Ascending aorta (tissue), 2 donors: ENCODE results near the gene TKT. TPM values are rescaled to one million over a fixed set of nuclear protein-coding genes. Genes with fewer than 3 reads are reported as not detected.

Experiments
- DNase-seq, 2 donors: peaks; one replicate each; pipeline ENCODE4 v3.0.0-alpha.2; 2019; ENCODE audit warnings: low spot score in 2 of 2
- H3K27ac ChIP-seq, 2 donors: fragments of 200-600 bp; sonication (generic); one replicate each; pipeline ENCODE4 v1.5.1; 2016 to 2017; ENCODE audit warnings: mild to moderate bottlenecking in 1 of 2
- H3K27me3 ChIP-seq: fragments of 200-600 bp; sonication (generic); one replicate; pipeline ENCODE4 v1.5.1; 2017
- H3K36me3 ChIP-seq, 2 donors: fragments of 200-600 bp; sonication (generic); one replicate each; pipeline ENCODE4 v1.5.1; 2016
- H3K4me1 ChIP-seq, 2 donors: fragments of 200-600 bp; sonication (generic); one replicate each; pipeline ENCODE4 v1.5.1; 2016 to 2017; ENCODE audit warnings: mild to moderate bottlenecking in 1 of 2
- H3K4me3 ChIP-seq, 2 donors: fragments of 200-600 bp; sonication (generic); one replicate each; pipeline ENCODE4 v1.5.1; 2016 to 2017; ENCODE audit warnings: mild to moderate bottlenecking in 1 of 2
- H3K9me3 ChIP-seq, 2 donors: fragments of 200-600 bp; sonication (generic); one replicate each; pipeline ENCODE4 v1.5.1; 2016
- CTCF ChIP-seq, 3 experiments: fragments of 200-600 bp in 2 of 3; fragments of 450-650 bp in 1 of 3; sonication (generic) in 2 of 3; IDR thresholded peaks; one replicate each; pipeline ENCODE4 v1.5.1; 2016 to 2019; ENCODE audit warnings: antibody characterized with exemption in 3 of 3, mild to moderate bottlenecking in 1 of 3, moderate library complexity in 1 of 3
- intact Hi-C: fragments of 100-400 bp; cut with DNase I; formaldehyde crosslinking; loops from one replicate; pipeline ENCODE4 v1.15.1; 2023
- total RNA-seq: library from RNA; depleted of rRNA; stranded (reverse); fragments of >200 nt; gene quantifications from one replicate; pipeline ENCODE4 v1.1.0, GENCODE V29; 2016

The TKT gene
- total RNA-seq, 1 donor from 2014 or later, result 219 TPM

GRCh38 chr3:53230041-53230621, 25.7 kb downstream of the TKT start:
- DNase-seq, result no peak
- TF ChIP-seq CTCF (IDR thresholded peaks at IDR 0.05), result no peak
- intact Hi-C loops, result no loop called here
- Histone ChIP-seq H3K4me1 (no peaks in the 10 kb centered on the region), H3K4me3 (no peak overlapping the region), H3K36me3 (peaks cover 100% of the 10 kb centered on the region in 2 donors), H3K27ac (no peak overlapping the region), H3K9me3 (no peaks in the 10 kb centered on the region), H3K27me3 (no peaks in the 10 kb centered on the region)

GRCh38 chr3:53229606-53230005, 26.2 kb downstream of the TKT start:
- no peaks in the 10 kb centered on the region for H3K9me3 ChIP-seq
- DNase-seq, result no peak
- peaks cover 100% of the 10 kb centered on the region in 2 donors for H3K36me3 ChIP-seq
- H3K4me1 ChIP-seq, result no peaks in the 10 kb centered on the region
- H3K4me3 ChIP-seq, result no peak overlapping the region
- intact Hi-C loops, result no loop called here
- TF ChIP-seq CTCF (IDR thresholded peaks at IDR 0.05), result no peak
- H3K27me3 ChIP-seq, result no peaks in the 10 kb centered on the region
- no peak overlapping the region for H3K27ac ChIP-seq

GRCh38 chr3:53229171-53229570, 26.7 kb downstream of the TKT start:
- Histone ChIP-seq H3K36me3 (peaks cover 100% of the 10 kb centered on the region in 2 donors), H3K4me1 (no peaks in the 10 kb centered on the region), H3K27ac (no peak overlapping the region), H3K9me3 (no peaks in the 10 kb centered on the region), H3K4me3 (no peak overlapping the region), H3K27me3 (no peaks in the 10 kb centered on the region)
- intact Hi-C loops, result no loop called here
- no peak for TF ChIP-seq CTCF (IDR thresholded peaks at IDR 0.05)
- DNase-seq, result no peak

- Histone ChIP-seq H3K4me1 (no peaks in the 10 kb centered on the region), H3K9me3 (no peaks in the 10 kb centered on the region), H3K27me3 (no peaks in the 10 kb centered on the region), H3K36me3 (peaks cover 97 to 100% of the 10 kb centered on the region in 2 donors), H3K27ac (no peak overlapping the region), H3K4me3 (no peak overlapping the region)
- no peak for DNase-seq
- intact Hi-C loops, result no loop called here
- no peak for TF ChIP-seq CTCF (IDR thresholded peaks at IDR 0.05)
Measured at GRCh38 chr3:53227993-53228885, 27.6 kb downstream of the TKT start.

- no peak for TF ChIP-seq CTCF (IDR thresholded peaks at IDR 0.05)
- Histone ChIP-seq H3K27ac (no peak overlapping the region), H3K9me3 (no peaks in the 10 kb centered on the region), H3K36me3 (peaks cover 84 to 87% of the 10 kb centered on the region in 2 donors), H3K27me3 (no peaks in the 10 kb centered on the region), H3K4me1 (no peaks in the 10 kb centered on the region), H3K4me3 (no peak overlapping the region)
- intact Hi-C loops, result no loop called here
- no peak for DNase-seq
Measured at GRCh38 chr3:53226841-53227407, 28.9 kb downstream of the TKT start.
